HCT116 (cell line): ENCODE data around the gene NXN. TPM values are rescaled to one million over a fixed set of nuclear protein-coding genes. Genes with fewer than 3 reads are reported as not detected.

Experiments
- ATAC-seq: fragments of 200-7000 bp; cut with Tn5 transposase; 2 replicates; pipeline ENCODE4 v1.9.1; 2020; ENCODE audit warnings: mild to moderate bottlenecking, moderate library complexity
- BruUV-seq: library from RNA; stranded (reverse); fragments of 400-500 nt; replicated peaks from 2 replicates; lab custom pipeline; 2021; lab: Mats Ljungman, UMichigan
- CTCF ChIA-PET: fragments of 300-600 bp; sonication (Branson Sonifier 250); formaldehyde crosslinking; loops from one replicate; lab custom pipeline; 2021; ENCODE audit warnings: antibody characterized with exemption; lab: Charles Lee
- POLR2A ChIA-PET: fragments of 300-600, 350-600 bp; sonication (Branson Sonifier 250); formaldehyde crosslinking; loops from one replicate; lab custom pipeline; 2021; ENCODE audit warnings: antibody characterized with exemption; lab: Charles Lee
- RAD21 ChIA-PET, 2 experiments: fragments of 300-600 bp; sonication (Branson Sonifier 250); formaldehyde crosslinking; loops; one replicate each; lab custom pipeline; 2023; ENCODE audit warnings: low total read pairs in 2 of 2; ENCODE audit not compliant: uncharacterized antibody in 2 of 2, unreplicated experiment in 2 of 2, low non-redundant PET in 1 of 2; lab: Charles Lee
- DNase-seq: peaks from one replicate; pipeline ENCODE4 v3.0.0-alpha.2; 2010; ENCODE audit warnings: low read depth, low spot score
- H2AFZ ChIP-seq: fragments of 200-600 bp; shearing (Covaris generic), sonication (generic); 2 replicates; pipeline ENCODE4 v1.6.1; 2017; ENCODE audit warnings: low read depth, mixed run types, mixed read lengths, antibody characterized with exemption, low read length; ENCODE audit not compliant: poor library complexity, severe bottlenecking
- H3K27ac ChIP-seq: 2 replicates; pipeline ENCODE4 v1.5.1; 2012; ENCODE audit warnings: low read depth, low read length
- H3K27me3 ChIP-seq: fragments of 200-600 bp; sonication (generic); 2 replicates; pipeline ENCODE4 v1.6.1; 2016; ENCODE audit warnings: mixed run types, low read length, mixed read lengths; ENCODE audit not compliant: insufficient read depth
- H3K36me3 ChIP-seq, 2 experiments: fragments of 200-500 bp in 1 of 2; fragments of 200-600 bp in 1 of 2; sonication (Bioruptor generic) in 1 of 2; sonication (generic) in 1 of 2; 2 replicates each; pipeline versions ENCODE4 v1.5.1 to v1.6.1; 2014 to 2016; ENCODE audit warnings: low read length in 2 of 2, inconsistent platforms in 1 of 2, mixed read lengths in 1 of 2, mixed run types in 1 of 2; ENCODE audit not compliant: insufficient read depth in 2 of 2, control insufficient read depth in 1 of 2
- H3K4me1 ChIP-seq, 2 experiments: fragments of 200-600 bp in 1 of 2; sonication (generic) in 1 of 2; 2 replicates each; pipeline versions ENCODE4 v1.5.1 to v1.6.1; 2012 to 2017; ENCODE audit warnings: low read length in 2 of 2, inconsistent platforms in 1 of 2, mild to moderate bottlenecking in 1 of 2, mixed read lengths in 1 of 2, mixed run types in 1 of 2, moderate library complexity in 1 of 2; ENCODE audit not compliant: insufficient read depth in 2 of 2, control insufficient read depth in 1 of 2
- H3K4me2 ChIP-seq: fragments of 200-600 bp; sonication (generic); 2 replicates; pipeline ENCODE4 v1.6.1; 2017; ENCODE audit warnings: mixed run types, low read length, mixed read lengths
- H3K4me3 ChIP-seq, 2 experiments: fragments of 200-600 bp in 1 of 2; sonication (generic) in 1 of 2; replicated peaks in 1 of 2; 2 replicates each; pipeline ENCODE4 v1.5.1; 2011 to 2016; ENCODE audit warnings: low read length in 2 of 2, control low read depth in 1 of 2, low read depth in 1 of 2, mild to moderate bottlenecking in 1 of 2, mixed read lengths in 1 of 2, mixed run types in 1 of 2
- H3K79me2 ChIP-seq: fragments of 200-600 bp; sonication (generic); 2 replicates; pipeline ENCODE4 v1.6.1; 2017; ENCODE audit warnings: mild to moderate bottlenecking, mixed run types, low read length, moderate library complexity, mixed read lengths; ENCODE audit not compliant: insufficient read depth
- H3K9ac ChIP-seq: fragments of 200-600 bp; sonication (generic); 2 replicates; pipeline ENCODE4 v1.6.1; 2016; ENCODE audit warnings: low read length, mixed read lengths
- H3K9me2 ChIP-seq: fragments of 200-600 bp; sonication (generic), shearing (Covaris generic); 2 replicates; pipeline ENCODE4 v1.6.1; 2017; ENCODE audit warnings: mixed run types, mild to moderate bottlenecking, moderate library complexity; ENCODE audit not compliant: insufficient read depth
- H3K9me3 ChIP-seq, 2 experiments: fragments of 200-500 bp in 1 of 2; fragments of 200-600 bp in 1 of 2; sonication (Bioruptor generic) in 1 of 2; sonication (generic) in 1 of 2; 2 replicates each; pipeline ENCODE4 v1.6.1; 2014 to 2017; ENCODE audit warnings: low read length in 2 of 2, mixed read lengths in 2 of 2, inconsistent platforms in 1 of 2, low read depth in 1 of 2, mild to moderate bottlenecking in 1 of 2, mixed run types in 1 of 2, moderate library complexity in 1 of 2; ENCODE audit not compliant: control insufficient read depth in 1 of 2, insufficient read depth in 1 of 2
- H4K20me1 ChIP-seq: fragments of 200-600 bp; sonication (generic), shearing (Covaris generic); 2 replicates; pipeline ENCODE4 v1.6.1; 2017; ENCODE audit warnings: mixed run types, mild to moderate bottlenecking, moderate library complexity; ENCODE audit not compliant: insufficient read depth
- CBX3 ChIP-seq: IDR thresholded peaks from 2 replicates; pipeline ENCODE4 v1.6.1; 2012; ENCODE audit warnings: low read depth
- CEBPB ChIP-seq: IDR thresholded peaks from 2 replicates; pipeline ENCODE4 v1.6.1; 2012; ENCODE audit warnings: low read depth
- EGR1 ChIP-seq: IDR thresholded peaks from 2 replicates; pipeline ENCODE4 v1.6.1; 2012; ENCODE audit warnings: low read depth
- ELF1 ChIP-seq: IDR thresholded peaks from 2 replicates; pipeline ENCODE4 v1.6.1; 2012; ENCODE audit warnings: low read depth, borderline replicate concordance
- EZH2 ChIP-seq: fragments of 200-600 bp; sonication (generic); IDR thresholded peaks from 2 replicates; pipeline ENCODE4 v1.6.1; 2017; ENCODE audit warnings: antibody characterized with exemption, mixed run types
- EZH2phosphoT487 ChIP-seq: fragments of 200-600 bp; IDR thresholded peaks from 2 replicates; pipeline ENCODE4 v1.6.1; 2018; ENCODE audit warnings: antibody characterized with exemption, borderline replicate concordance
- FOSL1 ChIP-seq: IDR thresholded peaks from 2 replicates; pipeline ENCODE4 v1.6.1; 2012; ENCODE audit warnings: low read depth
- JUND ChIP-seq: IDR thresholded peaks from 2 replicates; pipeline ENCODE4 v1.6.1; 2012
- SIN3A ChIP-seq: IDR thresholded peaks from 2 replicates; pipeline ENCODE4 v1.6.1; 2012; ENCODE audit warnings: low read depth
- SP1 ChIP-seq: IDR thresholded peaks from 2 replicates; pipeline ENCODE4 v1.6.1; 2012; ENCODE audit warnings: low read depth
- SRF ChIP-seq: IDR thresholded peaks from 2 replicates; pipeline ENCODE4 v1.6.1; 2012; ENCODE audit warnings: low read depth
- TCF7L2 ChIP-seq: IDR thresholded peaks from 2 replicates; pipeline ENCODE4 v1.7.0; 2011; ENCODE audit warnings: borderline replicate concordance, inconsistent platforms; ENCODE audit not compliant: insufficient read depth, insufficient read length; ENCODE audit errors: extremely low read depth
- ZFX ChIP-seq: fragments of 450-650 bp; IDR thresholded peaks from 2 replicates; pipeline ENCODE4 v1.6.1; 2017
- intact Hi-C: fragments of 100-400 bp; cut with micrococcal nuclease; formaldehyde crosslinking; loops from 2 replicates; pipeline ENCODE4 v1.10.0; 2022
- total RNA-seq: library from RNA; stranded (reverse); gene quantifications from one replicate; pipeline ENCODE4 v1.2.1, GENCODE V29; 2021; ENCODE audit not compliant: unreplicated experiment
- TF ChIP-seq, protein P1 (sequence below): IDR thresholded peaks from 2 replicates; pipeline ENCODE4 v1.6.1; 2012
- TF ChIP-seq, protein P2 (sequence below): IDR thresholded peaks from 2 replicates; pipeline ENCODE4 v1.6.1; 2012
- TF ChIP-seq, protein P3 (sequence below), 3 experiments: fragments of 200-600 bp in 1 of 3; sonication (generic) in 1 of 3; IDR thresholded peaks in 2 of 3; conservative IDR thresholded peaks in 1 of 3; 2 replicates each; pipeline ENCODE4 v1.5.1; 2012 to 2017; ENCODE audit warnings: low read depth in 2 of 3, low read length in 2 of 3, antibody characterized with exemption in 1 of 3, borderline replicate concordance in 1 of 3, control low read depth in 1 of 3, mild to moderate bottlenecking in 1 of 3, mixed read lengths in 1 of 3, mixed run types in 1 of 3, moderate library complexity in 1 of 3; ENCODE audit not compliant: insufficient read depth in 1 of 3

Gene NXN
- total RNA-seq, 1 experiment from 2014 or later: 83.7 TPM

DNA sequence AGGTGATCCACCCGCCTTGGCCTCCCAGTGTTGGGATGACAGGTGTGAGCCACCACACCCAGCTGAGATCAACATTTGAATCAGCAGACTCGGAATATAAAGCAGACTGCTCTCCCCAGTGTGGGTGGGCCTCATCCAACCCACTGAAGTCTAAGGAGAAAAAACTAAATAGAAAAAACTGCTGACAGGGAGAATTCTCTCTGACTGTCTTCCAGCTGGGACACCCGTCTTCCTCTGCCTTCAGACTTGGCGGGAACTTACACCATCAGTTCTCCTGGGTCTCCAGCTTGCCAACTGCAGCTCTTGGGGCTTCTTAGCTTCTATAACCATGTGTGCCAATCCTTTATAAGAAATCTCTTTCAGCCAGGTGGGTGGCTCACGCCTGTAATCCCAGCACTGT, 106.7 kb downstream of the NXN start:
- H3K4me1 ChIP-seq: peaks cover 35 to 36% of the 10 kb centered on the region in 2 experiments
- DNase-seq (no peak), ATAC-seq (no peak)
- BruUV-seq: no TSS peak
- H4K20me1 ChIP-seq: no peaks in the 10 kb centered on the region
- peaks cover 78% of the 10 kb centered on the region for H3K79me2 ChIP-seq
- CTCF ChIA-PET: no interaction called here
- no peak overlapping the region for H2AFZ ChIP-seq
- H3K27ac ChIP-seq: no peak overlapping the region
- TF ChIP-seq, protein P1, sequence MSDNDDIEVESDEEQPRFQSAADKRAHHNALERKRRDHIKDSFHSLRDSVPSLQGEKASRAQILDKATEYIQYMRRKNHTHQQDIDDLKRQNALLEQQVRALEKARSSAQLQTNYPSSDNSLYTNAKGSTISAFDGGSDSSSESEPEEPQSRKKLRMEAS: no peak
- TF ChIP-seq CEBPB: no peak
- TF ChIP-seq, protein P2, sequence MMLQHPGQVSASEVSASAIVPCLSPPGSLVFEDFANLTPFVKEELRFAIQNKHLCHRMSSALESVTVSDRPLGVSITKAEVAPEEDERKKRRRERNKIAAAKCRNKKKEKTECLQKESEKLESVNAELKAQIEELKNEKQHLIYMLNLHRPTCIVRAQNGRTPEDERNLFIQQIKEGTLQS: no peak
- TF ChIP-seq, protein P3, sequence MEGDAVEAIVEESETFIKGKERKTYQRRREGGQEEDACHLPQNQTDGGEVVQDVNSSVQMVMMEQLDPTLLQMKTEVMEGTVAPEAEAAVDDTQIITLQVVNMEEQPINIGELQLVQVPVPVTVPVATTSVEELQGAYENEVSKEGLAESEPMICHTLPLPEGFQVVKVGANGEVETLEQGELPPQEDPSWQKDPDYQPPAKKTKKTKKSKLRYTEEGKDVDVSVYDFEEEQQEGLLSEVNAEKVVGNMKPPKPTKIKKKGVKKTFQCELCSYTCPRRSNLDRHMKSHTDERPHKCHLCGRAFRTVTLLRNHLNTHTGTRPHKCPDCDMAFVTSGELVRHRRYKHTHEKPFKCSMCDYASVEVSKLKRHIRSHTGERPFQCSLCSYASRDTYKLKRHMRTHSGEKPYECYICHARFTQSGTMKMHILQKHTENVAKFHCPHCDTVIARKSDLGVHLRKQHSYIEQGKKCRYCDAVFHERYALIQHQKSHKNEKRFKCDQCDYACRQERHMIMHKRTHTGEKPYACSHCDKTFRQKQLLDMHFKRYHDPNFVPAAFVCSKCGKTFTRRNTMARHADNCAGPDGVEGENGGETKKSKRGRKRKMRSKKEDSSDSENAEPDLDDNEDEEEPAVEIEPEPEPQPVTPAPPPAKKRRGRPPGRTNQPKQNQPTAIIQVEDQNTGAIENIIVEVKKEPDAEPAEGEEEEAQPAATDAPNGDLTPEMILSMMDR (IDR thresholded peaks at IDR 0.05 in 2 of 3, conservative IDR thresholded peaks at IDR 0.05 in 1 of 3; ENCODE audit: borderline replicate concordance in 1 of 3, insufficient read depth in 1 of 3, low read depth in 2 of 3, low read length in 2 of 3): no peak
- TF ChIP-seq, all 23 proteins: peak for 0
- Histone ChIP-seq H3K27me3 (no peaks in the 10 kb centered on the region), H3K9me2 (no peaks in the 10 kb centered on the region), H3K9ac (no peak overlapping the region), H3K4me2 (no peak overlapping the region), H3K36me3 (no peaks in the 10 kb centered on the region), H3K9me3 (no peaks in the 10 kb centered on the region), H3K4me3 (no peak overlapping the region)
- RAD21 ChIA-PET: no interaction called here
- intact Hi-C loops: no loop called here
- POLR2A ChIA-PET: no interaction called here

DNA sequence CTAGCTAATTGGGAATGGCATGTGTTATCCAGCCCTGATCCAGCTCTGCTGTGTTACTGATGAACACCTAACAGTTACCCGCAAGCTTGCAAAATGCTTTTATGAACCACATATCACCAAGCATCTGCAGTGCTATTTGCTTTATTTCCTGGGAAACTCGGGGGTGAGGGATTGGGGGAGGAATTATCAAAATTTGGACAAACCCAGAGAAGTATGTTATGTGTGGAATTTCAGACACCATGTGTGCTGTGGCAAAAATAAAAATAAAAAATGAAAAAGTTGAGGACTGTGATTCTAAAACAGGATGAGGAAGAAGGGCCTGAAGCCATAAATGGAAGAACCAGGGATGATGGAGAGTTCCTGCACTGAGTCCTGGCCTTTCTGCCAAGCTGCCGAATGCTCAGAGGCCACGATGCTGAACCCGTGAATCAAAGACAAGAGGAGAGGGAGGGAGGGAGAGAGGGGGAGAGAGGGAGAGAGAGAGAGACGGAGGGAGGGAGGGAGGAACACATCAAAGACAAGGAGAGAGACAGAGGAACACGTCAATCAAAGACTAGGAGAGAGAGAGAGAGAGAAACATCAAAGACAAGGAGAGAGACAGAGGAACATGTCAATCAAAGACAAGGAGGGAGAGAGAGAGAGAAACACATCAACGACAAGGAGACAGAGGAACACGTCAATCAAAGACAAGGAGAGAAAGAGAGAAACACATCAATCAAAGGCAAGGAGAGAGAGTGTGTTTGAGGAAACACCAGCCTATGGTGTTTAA, 107.6 kb downstream of the NXN start:
- ChIA-PET CTCF (no interaction called here), RAD21 (no interaction called here), POLR2A (interaction anchor here (0.7 kb wide), 1 partner anchor 21 kb away, joined by 4 read pairs; no protein-coding TSS in a partner anchor)
- Histone ChIP-seq H3K4me2 (0 out of 2 replicates have a peak overlapping the region, but pooled peaks have one; percentile 31), H4K20me1 (no peaks in the 10 kb centered on the region), H3K9ac (no peak overlapping the region), H3K27me3 (no peaks in the 10 kb centered on the region), H3K9me2 (no peaks in the 10 kb centered on the region)
- no peak for ATAC-seq
- no peak for TF ChIP-seq EZH2
- TF ChIP-seq CBX3: peak; percentile 17; the same call in 1 of the 2 replicates
- TF ChIP-seq EGR1: no peak
- no peak for TF ChIP-seq FOSL1
- TF ChIP-seq ZFX: no peak
- TF ChIP-seq SIN3A: no peak
- TF ChIP-seq TCF7L2: peak; percentile 20
- no peak for TF ChIP-seq EZH2phosphoT487
- no peak for TF ChIP-seq SP1
- TF ChIP-seq SRF: no peak
- TF ChIP-seq CEBPB: no peak
- no peak for TF ChIP-seq ELF1
- TF ChIP-seq JUND: no peak
- TF ChIP-seq, all 23 proteins: peak for 2
- Histone ChIP-seq H3K27ac (no peak overlapping the region), H3K4me3 (no peak overlapping the region), H2AFZ (no peak overlapping the region), H3K9me3 (no peaks in the 10 kb centered on the region), H3K79me2 (peaks cover 75% of the 10 kb centered on the region), H3K4me1 (peaks cover 35 to 36% of the 10 kb centered on the region in 2 experiments), H3K36me3 (no peaks in the 10 kb centered on the region)
- intact Hi-C loops: no loop called here
- no peak for DNase-seq
- no TSS peak for BruUV-seq
